Liver (tissue), 9 donors: Measurements from ENCODE around the gene CAMSAP1. TPM values are rescaled to one million over a fixed set of nuclear protein-coding genes. Genes with fewer than 3 reads are reported as not detected.

Experiments used
- DNase-seq: peaks from one replicate; pipeline ENCODE4 v3.0.0-alpha.2; 2017; ENCODE audit warnings: low spot score
- H3K27ac ChIP-seq, 2 donors: one replicate each; pipeline ENCODE4 v1.7.0; 2013; ENCODE audit warnings: inconsistent platforms in 2 of 2, low read length in 2 of 2, control low read depth in 1 of 2, low read depth in 1 of 2, mild to moderate bottlenecking in 1 of 2
- H3K27me3 ChIP-seq, 4 donors: one replicate each; pipeline versions ENCODE4 v1.6.1 to v1.7.0; 2013; ENCODE audit warnings: low read length in 3 of 4, inconsistent platforms in 1 of 4, mild to moderate bottlenecking in 1 of 4, moderate library complexity in 1 of 4; ENCODE audit not compliant: control insufficient read depth in 4 of 4, insufficient read depth in 4 of 4
- H3K36me3 ChIP-seq, 4 donors: one replicate each; pipeline versions ENCODE4 v1.6.1 to v1.7.0; 2013; ENCODE audit warnings: low read length in 3 of 4, mild to moderate bottlenecking in 3 of 4, low read depth in 1 of 4, moderate library complexity in 1 of 4; ENCODE audit not compliant: control insufficient read depth in 4 of 4, insufficient read depth in 3 of 4
- H3K4me1 ChIP-seq, 4 donors: one replicate each; pipeline versions ENCODE4 v1.6.1 to v1.7.0; 2013; ENCODE audit warnings: low read length in 3 of 4, mild to moderate bottlenecking in 3 of 4, moderate library complexity in 1 of 4; ENCODE audit not compliant: control insufficient read depth in 4 of 4, insufficient read depth in 4 of 4
- H3K4me3 ChIP-seq, 3 donors: one replicate each; pipeline versions ENCODE4 v1.6.1 to v1.7.0; 2013; ENCODE audit warnings: low read length in 3 of 3, control low read depth in 1 of 3, low read depth in 1 of 3, mild to moderate bottlenecking in 1 of 3
- H3K9ac ChIP-seq, 2 donors: one replicate each; pipeline ENCODE4 v1.7.0; 2013; ENCODE audit warnings: low read length in 2 of 2, mild to moderate bottlenecking in 2 of 2, moderate library complexity in 2 of 2, control low read depth in 1 of 2, low read depth in 1 of 2
- H3K9me3 ChIP-seq, 4 donors: one replicate each; pipeline versions ENCODE4 v1.6.1 to v1.7.0; 2013; ENCODE audit warnings: low read length in 3 of 4; ENCODE audit not compliant: control insufficient read depth in 4 of 4
- FOXA1 ChIP-seq: IDR thresholded peaks from 2 replicates; pipeline ENCODE4 v1.6.1; 2016; ENCODE audit warnings: antibody characterized with exemption
- FOXA2 ChIP-seq: IDR thresholded peaks from 2 replicates; pipeline ENCODE4 v1.6.1; 2016; ENCODE audit warnings: antibody characterized with exemption
- HNF4A ChIP-seq, 2 donors: conservative IDR thresholded peaks; 2 replicates each; pipeline ENCODE4 v1.6.1; 2016; ENCODE audit warnings: antibody characterized with exemption in 2 of 2, mild to moderate bottlenecking in 2 of 2
- HNF4G ChIP-seq: IDR thresholded peaks from 2 replicates; pipeline ENCODE4 v1.6.1; 2016; ENCODE audit warnings: antibody characterized with exemption
- JUND ChIP-seq, 2 donors: IDR thresholded peaks; 2 replicates each; pipeline ENCODE4 v1.6.1; 2016; ENCODE audit warnings: antibody characterized with exemption in 2 of 2
- NR2F2 ChIP-seq: IDR thresholded peaks from 2 replicates; pipeline ENCODE4 v1.6.1; 2016; ENCODE audit warnings: antibody characterized with exemption
- RXRA ChIP-seq, 2 donors: IDR thresholded peaks; 2 replicates each; pipeline ENCODE4 v1.6.1; 2017 to 2018; ENCODE audit warnings: antibody characterized with exemption in 2 of 2, mild to moderate bottlenecking in 1 of 2
- YY1 ChIP-seq: IDR thresholded peaks from 2 replicates; pipeline ENCODE4 v1.6.1; 2016; ENCODE audit warnings: antibody characterized with exemption, mild to moderate bottlenecking
- WGBS: extraction: QIAGEN DNeasy Blood & Tissue Kit; methylation state at CpG from one replicate; pipeline ENCODE4 v1.1.7; 2013; 5-methylcytosine and 5-hydroxymethylcytosine counted together
- polyA plus RNA-seq, 2 donors: library from polyadenylated mRNA; stranded (reverse) in 1 of 2; unstranded in 1 of 2; fragments of 200-250 nt in 1 of 2; fragments of >200 nt in 1 of 2; fragmentation: Nextera tagmentation in 1 of 2; extraction: Ambion mirVana in 1 of 2; gene quantifications; one replicate each; pipeline versions ENCODE4 v1.2.1 to v1.2.3, GENCODE V29; 2013 to 2015
- total RNA-seq, 2 donors: library from RNA; depleted of rRNA; stranded (reverse); fragments of >200 nt; gene quantifications; one replicate each; pipeline ENCODE4 v1.2.3, GENCODE V29; 2014
- TF ChIP-seq, protein P1 (sequence below): IDR thresholded peaks from 2 replicates; pipeline ENCODE4 v1.6.1; 2016; ENCODE audit warnings: antibody characterized with exemption, mild to moderate bottlenecking
- TF ChIP-seq, protein P2 (sequence below): IDR thresholded peaks from 2 replicates; pipeline ENCODE4 v1.6.1; 2016; ENCODE audit warnings: antibody characterized with exemption
- TF ChIP-seq, protein P3 (sequence below): IDR thresholded peaks from 2 replicates; pipeline ENCODE4 v1.6.1; 2016; ENCODE audit warnings: antibody characterized with exemption
- TF ChIP-seq, protein P4 (sequence below): fragments of 150-350 bp; IDR thresholded peaks from 2 replicates; pipeline ENCODE4 v1.5.1; 2017; ENCODE audit warnings: improper control_type of control experiment, low read depth, low read length; ENCODE audit not compliant: missing input control
- donor health status: healthy.
- donor health status: healthy.
- donor health status: healthy.
- donor health status: healthy.
- donor health status: healthy.

The CAMSAP1 gene
- total and polyA plus RNA-seq, 4 donors = 0.97 to 6.4 (median 5.1) TPM

DNA sequence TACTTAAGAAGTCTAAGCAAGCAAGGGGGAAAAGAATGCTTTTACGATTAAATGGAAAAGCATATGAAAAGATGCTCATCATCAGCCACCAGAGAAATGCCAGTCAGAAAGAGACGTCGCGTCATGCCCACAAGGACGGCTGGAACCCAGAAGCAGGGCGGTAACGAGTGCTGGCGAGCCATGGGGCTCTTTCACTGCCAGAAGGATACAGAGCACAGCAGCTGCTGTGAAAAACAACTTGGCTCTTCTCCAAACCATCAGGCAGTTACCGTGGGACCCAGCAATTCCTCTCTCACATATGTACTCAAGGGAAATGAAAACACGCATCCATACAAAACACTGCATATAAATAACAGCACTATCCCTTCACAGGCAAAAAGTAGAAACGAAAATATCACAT lies 95.5 kb downstream of the CAMSAP1 start:
- no peak overlapping the region for H3K9ac ChIP-seq
- no peaks in the 10 kb centered on the region for H3K9me3 ChIP-seq
- H3K36me3 ChIP-seq = peaks cover 7 to 58% (median 24%) of the 10 kb centered on the region in 4 donors
- WGBS = 91% methylated on average over 11 of the region's 11 CpGs
- H3K4me1 ChIP-seq = no peaks in the 10 kb centered on the region
- TF ChIP-seq JUND (IDR thresholded peaks at IDR 0.05) (no peak), YY1 (no peak), HNF4G (no peak), NR2F2 (no peak), HNF4A (conservative IDR thresholded peaks at IDR 0.05) (no peak), RXRA (IDR thresholded peaks at IDR 0.05) (no peak), FOXA1 (no peak)
- TF ChIP-seq, protein P1, sequence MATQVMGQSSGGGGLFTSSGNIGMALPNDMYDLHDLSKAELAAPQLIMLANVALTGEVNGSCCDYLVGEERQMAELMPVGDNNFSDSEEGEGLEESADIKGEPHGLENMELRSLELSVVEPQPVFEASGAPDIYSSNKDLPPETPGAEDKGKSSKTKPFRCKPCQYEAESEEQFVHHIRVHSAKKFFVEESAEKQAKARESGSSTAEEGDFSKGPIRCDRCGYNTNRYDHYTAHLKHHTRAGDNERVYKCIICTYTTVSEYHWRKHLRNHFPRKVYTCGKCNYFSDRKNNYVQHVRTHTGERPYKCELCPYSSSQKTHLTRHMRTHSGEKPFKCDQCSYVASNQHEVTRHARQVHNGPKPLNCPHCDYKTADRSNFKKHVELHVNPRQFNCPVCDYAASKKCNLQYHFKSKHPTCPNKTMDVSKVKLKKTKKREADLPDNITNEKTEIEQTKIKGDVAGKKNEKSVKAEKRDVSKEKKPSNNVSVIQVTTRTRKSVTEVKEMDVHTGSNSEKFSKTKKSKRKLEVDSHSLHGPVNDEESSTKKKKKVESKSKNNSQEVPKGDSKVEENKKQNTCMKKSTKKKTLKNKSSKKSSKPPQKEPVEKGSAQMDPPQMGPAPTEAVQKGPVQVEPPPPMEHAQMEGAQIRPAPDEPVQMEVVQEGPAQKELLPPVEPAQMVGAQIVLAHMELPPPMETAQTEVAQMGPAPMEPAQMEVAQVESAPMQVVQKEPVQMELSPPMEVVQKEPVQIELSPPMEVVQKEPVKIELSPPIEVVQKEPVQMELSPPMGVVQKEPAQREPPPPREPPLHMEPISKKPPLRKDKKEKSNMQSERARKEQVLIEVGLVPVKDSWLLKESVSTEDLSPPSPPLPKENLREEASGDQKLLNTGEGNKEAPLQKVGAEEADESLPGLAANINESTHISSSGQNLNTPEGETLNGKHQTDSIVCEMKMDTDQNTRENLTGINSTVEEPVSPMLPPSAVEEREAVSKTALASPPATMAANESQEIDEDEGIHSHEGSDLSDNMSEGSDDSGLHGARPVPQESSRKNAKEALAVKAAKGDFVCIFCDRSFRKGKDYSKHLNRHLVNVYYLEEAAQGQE = no peak
- TF ChIP-seq, protein P2, sequence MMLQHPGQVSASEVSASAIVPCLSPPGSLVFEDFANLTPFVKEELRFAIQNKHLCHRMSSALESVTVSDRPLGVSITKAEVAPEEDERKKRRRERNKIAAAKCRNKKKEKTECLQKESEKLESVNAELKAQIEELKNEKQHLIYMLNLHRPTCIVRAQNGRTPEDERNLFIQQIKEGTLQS = no peak
- TF ChIP-seq, protein P3, sequence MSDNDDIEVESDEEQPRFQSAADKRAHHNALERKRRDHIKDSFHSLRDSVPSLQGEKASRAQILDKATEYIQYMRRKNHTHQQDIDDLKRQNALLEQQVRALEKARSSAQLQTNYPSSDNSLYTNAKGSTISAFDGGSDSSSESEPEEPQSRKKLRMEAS = no peak
- no peaks in the 10 kb centered on the region for H3K27me3 ChIP-seq
- H3K27ac ChIP-seq = no peak overlapping the region
- H3K4me3 ChIP-seq = no peak overlapping the region
- no peak for DNase-seq

DNA sequence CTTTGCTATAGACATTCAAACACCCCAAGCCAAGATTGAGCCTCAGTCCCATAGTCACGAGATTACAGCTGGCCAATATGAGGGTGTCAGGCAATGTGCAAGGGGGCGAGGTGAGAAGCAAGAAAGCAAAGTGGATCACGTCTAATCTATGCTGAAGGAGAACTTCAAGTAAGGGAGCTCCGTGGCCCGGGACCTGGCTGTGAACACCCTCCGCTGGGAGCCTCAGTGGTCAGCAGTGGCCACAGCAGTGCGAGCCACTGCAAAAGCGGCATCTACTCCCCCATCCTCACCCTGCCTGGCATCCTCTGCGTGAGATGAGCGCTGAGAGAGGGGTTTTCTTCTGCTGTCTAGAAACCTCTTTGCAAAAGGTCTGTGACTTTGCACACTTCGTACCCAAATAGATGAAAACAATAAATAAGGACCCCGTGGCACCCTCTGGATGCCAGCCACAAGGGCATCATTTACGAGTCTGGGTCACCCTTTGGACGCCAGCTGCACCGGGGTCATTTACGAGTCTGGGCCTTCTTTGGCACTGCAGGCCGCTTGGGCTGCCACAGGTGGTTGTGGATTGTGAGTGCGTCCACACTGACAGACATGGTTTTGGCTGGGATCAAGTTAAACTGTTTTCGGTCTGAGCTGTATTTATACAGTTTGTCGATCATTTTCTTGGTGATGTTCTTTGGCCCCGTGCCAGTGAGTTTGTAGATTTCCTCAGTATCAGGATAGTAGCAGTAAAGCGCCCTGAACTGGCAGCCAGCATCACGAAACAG lies 96.4 kb downstream of the CAMSAP1 start:
- H3K27me3 ChIP-seq = no peaks in the 10 kb centered on the region
- no peak for DNase-seq
- WGBS = 97% methylated on average over 23 of the region's 23 CpGs
- TF ChIP-seq, protein P2 = no peak
- no peak for TF ChIP-seq FOXA2
- TF ChIP-seq, protein P4, sequence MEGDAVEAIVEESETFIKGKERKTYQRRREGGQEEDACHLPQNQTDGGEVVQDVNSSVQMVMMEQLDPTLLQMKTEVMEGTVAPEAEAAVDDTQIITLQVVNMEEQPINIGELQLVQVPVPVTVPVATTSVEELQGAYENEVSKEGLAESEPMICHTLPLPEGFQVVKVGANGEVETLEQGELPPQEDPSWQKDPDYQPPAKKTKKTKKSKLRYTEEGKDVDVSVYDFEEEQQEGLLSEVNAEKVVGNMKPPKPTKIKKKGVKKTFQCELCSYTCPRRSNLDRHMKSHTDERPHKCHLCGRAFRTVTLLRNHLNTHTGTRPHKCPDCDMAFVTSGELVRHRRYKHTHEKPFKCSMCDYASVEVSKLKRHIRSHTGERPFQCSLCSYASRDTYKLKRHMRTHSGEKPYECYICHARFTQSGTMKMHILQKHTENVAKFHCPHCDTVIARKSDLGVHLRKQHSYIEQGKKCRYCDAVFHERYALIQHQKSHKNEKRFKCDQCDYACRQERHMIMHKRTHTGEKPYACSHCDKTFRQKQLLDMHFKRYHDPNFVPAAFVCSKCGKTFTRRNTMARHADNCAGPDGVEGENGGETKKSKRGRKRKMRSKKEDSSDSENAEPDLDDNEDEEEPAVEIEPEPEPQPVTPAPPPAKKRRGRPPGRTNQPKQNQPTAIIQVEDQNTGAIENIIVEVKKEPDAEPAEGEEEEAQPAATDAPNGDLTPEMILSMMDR = no peak
- TF ChIP-seq, protein P1 = no peak
- no peak overlapping the region for H3K27ac ChIP-seq
- no peak overlapping the region for H3K4me3 ChIP-seq
- H3K9me3 ChIP-seq = no peaks in the 10 kb centered on the region
- peaks cover 0 to 51% (median 18%) of the 10 kb centered on the region in 4 donors for H3K36me3 ChIP-seq
- H3K9ac ChIP-seq = no peak overlapping the region
- no peaks in the 10 kb centered on the region for H3K4me1 ChIP-seq
